ENCODE data around the gene BRI3BP.

Gene BRI3BP, protein sequence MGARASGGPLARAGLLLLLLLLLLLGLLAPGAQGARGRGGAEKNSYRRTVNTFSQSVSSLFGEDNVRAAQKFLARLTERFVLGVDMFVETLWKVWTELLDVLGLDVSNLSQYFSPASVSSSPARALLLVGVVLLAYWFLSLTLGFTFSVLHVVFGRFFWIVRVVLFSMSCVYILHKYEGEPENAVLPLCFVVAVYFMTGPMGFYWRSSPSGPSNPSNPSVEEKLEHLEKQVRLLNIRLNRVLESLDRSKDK

DNA sequence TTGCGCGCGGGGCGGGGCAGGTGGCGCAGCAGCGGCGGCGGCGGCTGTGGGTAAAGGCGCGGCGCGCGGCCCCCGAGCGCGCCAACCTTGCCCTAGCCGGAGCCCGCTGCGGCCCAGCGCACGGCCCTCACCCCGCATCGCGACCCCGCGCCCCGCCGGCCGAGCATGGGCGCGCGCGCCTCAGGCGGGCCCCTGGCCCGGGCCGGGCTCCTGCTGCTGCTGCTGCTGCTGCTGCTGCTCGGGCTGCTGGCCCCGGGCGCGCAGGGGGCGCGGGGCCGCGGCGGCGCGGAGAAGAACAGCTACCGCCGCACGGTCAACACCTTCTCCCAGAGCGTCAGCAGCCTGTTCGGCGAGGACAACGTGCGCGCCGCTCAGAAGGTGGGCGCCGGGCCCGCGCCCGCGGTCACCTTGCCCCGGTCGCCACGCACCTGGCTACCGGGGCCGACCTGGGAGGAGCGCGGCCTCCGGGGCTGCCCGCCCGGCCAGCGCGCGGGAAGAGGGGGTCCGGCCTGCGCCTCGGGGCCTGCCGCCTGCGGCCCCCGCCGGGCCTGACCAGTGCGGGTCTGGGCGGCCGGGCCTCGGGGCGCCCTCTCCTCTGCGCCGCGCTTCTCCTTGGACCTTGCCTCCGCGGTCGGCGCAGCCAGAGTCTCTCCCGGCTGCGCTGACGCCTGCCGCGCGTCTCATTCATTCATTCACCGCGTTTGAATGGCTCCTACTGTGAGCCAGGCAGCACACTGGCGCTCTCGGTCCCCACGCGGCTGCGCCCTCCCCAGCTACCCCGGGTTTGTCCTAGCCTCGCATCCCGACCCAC is at the start of gene BRI3BP:
TSS of gene BRI3BP (plus strand) at position 20 of the 811 bp plus-strand sequence. CDS start at position 166, 146 bp downstream.
- peak; percentile 75 for DNase-seq

DNA sequence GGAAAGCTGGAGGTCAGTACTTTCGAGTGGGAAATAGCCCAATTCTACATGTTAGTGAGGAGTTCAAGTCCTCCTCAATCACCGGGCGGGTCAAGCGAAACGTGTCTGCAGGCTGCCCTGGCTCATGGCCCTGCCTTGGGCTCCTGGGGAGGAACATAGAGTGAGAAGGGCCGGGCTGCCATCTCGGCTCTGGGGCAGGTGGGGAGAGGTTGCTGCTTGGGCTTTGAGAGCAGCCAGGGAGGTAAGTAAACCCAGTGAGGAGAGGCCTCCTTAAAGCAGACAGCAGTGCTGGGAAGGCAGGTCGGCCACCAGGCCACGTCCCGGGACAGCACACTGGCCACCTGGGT is 47.0 kb upstream of the BRI3BP start:
- DNase-seq, result no peak

DNA sequence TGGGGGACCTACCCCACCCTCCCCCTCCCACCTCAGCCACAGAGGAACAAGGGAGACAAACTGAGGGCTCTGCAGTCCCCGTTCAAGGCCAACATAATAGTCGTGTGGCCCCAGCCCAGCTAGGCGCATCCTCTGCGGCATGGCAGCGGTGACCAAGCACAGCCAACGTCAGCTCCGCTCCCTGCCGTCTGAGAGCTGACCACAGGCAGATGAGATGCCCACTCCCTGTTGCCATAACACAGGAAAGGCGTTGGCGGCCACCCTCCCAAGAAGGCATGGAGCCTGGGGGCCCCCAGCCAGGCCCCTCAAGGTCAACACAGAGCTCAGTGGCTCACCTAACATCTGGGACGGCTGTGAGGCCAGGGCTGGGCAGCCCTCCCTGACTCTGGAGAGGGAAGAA is 46.4 kb upstream of the BRI3BP start:
- DNase-seq, result no peak

DNA sequence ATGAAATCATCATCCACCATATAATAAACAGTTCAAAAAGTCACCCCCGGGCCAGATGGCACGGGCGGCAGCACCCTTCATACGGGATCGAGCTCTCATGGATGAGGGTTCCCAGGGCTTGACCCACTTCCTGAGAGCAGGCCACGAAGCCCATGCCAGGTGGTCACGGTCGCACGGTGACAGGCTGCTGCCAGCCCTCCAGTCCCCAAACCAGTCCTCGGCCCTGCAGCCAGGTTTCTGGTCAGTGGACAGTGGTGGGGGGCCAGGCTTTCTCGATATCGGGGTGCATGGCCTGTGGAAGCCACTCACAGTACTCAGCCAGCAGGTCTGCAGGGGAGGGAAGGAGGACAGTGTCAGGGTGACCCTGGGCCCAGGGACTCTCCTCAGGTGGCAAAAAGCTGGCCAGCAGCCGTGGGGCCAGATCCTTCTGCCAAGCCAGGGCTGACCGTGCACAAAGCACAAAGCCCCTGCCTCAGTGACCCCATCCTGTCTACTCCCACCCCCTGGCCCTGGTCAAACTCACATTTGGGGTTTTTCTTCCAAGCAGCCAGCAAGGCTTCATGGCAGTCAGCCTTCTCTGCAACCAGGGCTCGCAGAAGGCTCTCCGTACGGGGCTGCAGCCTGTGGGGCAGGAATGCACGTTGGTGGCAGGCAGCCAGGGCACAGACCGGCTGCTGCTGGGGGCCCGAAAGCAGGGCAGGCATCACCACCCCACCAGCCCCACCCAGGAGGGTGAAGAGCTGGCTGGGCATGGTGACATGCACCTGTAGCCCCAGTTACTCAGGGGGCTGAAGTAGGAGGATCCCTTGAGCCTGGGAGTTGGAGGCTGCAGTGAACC is 45.7 kb upstream of the BRI3BP start:
- no peak for DNase-seq

DNA sequence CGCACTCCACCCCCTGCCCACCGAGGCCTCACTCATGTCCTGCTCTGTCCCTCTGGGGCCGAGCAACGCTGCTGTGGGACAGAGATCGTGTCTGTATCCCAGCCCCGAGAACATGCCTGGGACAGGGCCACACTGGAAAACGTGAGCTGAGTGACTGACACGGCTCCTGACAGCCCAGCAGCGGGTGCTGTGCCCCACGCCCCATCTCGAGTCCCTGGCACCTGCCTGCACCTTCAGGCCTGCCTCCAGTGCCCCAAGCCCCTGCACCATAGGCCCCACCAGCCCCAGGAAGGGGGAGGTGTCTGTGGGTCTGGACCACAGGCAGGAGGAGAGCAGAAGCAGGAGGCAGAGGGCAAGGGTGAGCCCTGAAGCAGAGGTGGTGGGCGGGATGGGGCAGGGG is 44.4 kb upstream of the BRI3BP start:
- no peak for DNase-seq

DNA sequence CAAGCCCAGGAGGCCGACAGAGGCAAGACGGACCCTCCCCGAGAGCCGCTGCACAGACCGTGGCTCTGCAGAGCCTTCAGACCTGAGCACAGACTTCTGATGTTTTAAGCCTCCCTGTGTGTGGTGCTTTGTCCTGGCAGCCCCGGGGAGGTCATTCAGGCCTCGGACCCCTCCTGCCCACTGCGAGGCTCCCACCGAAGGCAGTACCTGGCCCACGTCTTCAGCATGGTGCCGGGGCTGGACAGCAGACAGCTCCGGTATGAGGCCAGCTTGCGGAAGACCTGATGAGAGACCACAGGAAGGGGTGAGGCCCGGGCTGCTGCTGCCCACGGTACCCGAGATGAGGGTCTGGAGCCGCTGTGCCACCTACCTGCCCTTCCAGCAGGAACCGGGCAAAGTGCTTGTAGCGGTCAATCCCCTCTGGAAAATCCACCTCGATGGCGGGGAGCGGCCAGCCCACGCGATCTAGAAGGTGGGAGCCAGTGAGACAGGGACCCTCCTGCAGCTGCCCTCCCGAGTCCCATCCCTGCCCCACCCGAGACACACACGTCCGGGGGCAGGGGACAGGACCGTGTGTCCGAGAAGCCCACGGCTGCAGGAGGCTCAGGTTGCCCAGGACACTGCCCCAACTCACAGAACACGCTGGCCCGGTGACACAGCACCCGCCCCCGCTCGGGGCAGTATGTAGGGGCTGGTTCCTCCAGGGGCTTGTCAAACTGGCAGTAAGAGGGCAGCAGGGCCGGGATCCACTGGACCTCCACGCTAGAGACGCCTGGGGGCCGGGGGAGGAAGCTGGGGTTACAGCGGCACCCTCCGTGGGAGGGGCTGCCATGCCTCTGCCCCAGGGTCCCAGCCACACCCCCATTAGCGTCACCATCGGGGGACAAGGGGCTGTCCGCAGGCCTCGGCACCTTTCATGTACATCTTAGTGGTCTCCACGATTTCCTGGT is 43.4 kb upstream of the BRI3BP start:
- DNase-seq, result no peak

DNA sequence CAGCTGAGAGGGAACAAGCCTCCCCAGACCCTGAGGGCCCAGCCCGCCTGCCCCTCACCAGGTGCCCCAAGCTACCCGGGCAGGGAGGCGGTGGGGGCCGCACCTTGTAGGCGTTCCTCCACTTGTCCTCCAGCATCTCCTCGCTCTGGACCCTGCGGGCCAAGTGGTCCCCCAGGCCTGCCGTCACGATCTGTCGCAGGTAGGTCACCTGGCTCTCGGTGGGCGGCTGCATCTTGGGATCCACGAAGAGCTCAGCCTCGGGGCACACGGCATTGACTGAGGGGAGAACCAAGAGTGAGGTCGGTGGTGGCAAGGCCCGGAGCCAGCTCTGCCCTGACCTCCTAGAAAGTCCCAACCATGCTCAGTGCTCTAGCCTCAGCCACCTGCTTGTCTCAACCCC is 41.1 kb upstream of the BRI3BP start:
- no peak for DNase-seq

DNA sequence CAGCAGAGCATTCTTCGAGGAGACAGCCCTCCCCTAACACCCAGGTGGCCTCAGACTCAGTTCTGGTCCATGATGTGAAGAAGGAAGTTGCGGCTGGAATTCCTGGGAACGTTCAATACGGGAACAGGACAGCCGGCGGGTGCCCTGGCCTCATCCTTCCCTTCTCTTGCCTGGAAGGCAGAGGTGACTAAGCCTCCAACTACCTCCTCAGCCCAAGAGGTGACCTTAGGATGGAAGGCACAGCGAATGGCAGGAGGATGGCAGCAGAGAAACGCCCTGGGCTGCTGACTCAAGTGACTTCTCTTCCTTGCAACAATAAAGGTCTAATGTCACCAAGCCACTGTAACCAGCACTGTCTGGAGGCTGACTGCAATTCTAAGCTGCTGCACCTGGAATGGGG is 40.6 kb upstream of the BRI3BP start:
- DNase-seq, result no peak

DNA sequence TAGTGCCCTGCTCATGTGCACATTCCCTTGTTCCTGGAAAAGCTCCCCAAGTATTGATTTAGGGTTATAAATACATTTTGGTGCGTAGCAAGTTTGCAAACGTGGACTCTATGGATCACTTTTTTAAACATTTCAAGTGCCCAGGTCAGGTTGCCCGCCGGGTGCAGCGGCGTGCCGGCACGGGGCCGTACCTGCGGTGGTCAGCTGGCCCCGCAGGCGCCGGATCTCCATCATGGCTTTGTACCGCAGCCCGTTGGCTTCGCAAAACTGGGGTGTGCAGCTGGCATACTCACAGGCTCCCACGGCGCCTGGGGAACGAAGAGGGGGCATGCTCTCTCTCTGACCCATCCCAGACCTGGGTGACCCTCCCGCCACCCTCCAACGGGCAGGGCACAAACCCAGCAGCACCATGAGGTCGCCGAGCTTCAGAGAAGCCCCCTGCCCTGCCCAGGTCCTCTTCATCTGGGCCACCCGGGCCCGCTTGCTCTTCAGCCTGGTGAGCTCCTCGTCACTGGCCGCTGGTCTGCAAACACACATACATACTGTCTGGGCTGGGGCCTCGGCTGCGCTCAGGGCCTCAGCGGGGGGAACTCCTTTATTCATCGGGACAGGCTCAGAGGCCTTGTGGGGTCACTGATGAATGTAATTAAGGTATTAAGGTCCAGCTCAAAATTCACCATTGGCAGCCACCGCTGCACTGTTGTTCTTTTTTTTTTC is 39.6 kb upstream of the BRI3BP start:
- DNase-seq, result no peak

DNA sequence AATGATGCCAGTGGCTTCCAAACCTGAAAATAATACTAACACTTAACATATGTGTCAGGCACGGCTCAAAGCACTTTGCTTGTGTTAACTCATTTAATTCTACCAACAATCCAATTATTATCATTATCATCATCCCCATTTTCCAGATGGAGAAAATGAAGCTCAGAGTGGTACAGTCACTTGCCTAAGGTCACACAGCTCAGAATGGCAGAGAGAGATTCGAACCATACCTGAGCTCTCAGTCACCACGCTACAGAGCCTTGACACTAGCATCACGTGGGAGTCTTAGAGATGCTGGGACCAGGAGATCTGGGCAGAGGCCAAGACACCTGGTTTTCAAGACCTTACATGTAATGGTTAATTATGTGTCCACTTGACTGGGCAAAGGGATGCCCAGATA is 38.7 kb upstream of the BRI3BP start:
- DNase-seq, result no peak

DNA sequence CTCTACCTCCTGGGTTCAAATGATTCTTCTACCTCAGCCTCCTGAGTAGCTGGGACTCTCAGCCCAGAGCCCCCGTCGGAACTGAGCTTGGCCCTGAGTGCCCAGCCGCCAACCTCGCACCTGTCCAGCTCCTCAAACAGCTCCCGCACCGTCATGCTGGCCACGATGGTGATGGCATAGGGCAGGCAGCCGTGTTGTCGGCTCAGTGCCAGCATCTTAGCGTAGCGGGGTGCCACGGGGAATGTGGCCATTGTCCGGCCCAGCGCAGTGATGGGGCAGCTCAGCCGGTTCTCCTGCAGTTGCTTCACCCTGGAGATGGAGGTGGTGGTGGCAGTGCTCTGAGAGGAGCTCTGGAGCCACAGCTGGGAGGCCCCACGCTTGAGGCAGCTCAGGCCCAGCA is 36.9 kb upstream of the BRI3BP start:
- no peak for DNase-seq

DNA sequence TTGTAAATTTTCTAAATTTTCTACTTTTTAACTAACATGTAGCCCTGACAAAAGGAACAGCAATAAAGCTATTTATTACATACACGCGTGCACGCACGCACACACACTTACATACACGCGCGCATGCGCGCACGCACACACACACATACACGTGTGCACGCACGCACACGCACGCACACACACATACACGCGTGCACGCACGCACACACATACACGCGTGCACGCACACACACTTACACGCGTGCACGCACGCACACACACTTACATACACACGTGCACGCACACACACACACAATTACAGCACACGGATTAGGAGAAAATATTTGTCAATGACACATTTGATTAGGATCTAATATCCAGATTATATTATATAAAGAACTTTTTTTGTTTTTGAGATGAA is 32.4 kb upstream of the BRI3BP start:
- DNase-seq, result no peak

DNA sequence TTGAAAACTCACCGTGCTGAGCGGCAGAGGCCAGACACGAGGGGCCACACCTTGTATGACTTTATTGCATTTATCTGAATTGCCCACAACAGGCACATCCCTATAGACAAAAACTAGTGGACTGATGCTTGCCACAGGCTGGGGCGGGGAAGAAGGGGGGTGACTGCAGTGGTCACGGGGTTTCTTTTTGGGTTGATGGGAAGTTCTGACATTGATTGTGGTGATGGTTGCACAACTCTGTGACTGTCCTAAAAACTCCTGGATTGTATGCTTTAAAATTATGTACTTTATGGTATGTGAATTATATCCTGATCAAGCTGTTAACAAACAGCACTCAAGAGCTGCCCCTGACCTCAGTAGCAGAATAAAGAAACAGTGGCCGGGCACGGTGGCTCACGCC is 30.2 kb upstream of the BRI3BP start:
- no peak for DNase-seq

DNA sequence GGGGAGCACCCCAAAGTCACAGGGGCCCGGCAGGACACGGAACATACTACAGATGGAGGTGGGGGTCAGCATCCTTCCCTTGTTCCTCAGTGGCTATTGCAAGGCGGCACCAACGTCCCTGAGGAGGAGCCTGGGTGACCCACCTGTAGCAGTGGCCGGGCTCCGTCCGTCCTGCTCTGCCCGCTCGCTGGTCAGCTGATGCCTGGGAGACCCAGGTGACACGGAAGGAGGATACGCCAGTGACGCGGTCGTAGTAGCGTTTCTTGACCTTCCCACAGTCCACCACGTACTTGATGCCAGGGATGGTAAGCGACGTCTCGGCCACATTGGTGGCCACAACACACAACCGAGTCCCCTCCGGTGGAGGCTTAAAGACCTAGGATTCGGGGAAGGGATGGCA is 29.2 kb upstream of the BRI3BP start:
- DNase-seq, result no peak

DNA sequence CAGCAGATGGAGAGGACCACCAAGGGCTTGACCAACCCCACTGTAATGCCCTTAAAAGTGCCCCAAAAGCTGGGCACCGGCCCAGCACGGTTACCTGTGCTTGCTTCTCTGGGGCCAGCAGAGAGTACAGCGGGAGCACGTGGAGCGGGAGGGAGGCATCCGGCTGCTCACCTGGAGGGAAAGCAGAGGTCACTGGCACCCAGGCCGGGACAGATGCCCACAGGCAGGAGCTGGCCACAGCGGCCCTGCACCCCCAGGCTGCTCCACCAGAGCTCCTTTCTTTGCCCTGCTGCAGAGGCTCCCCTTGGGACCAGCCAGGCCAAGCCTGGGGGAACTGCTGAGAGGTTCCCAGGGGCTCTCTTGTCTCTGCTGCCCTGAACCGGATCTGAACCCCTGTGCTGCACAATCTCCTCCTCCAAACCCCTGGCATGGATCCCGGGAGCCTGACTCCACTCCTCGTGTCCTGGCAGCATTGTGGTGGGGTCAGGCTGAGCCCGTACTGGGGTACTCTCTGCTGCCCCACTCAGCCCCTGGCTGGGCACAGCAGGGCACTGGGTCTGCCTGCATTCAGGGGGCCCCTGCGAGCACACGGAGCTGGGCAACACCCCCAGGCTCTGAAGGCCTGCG is 28.5 kb upstream of the BRI3BP start:
- no peak for DNase-seq

DNA sequence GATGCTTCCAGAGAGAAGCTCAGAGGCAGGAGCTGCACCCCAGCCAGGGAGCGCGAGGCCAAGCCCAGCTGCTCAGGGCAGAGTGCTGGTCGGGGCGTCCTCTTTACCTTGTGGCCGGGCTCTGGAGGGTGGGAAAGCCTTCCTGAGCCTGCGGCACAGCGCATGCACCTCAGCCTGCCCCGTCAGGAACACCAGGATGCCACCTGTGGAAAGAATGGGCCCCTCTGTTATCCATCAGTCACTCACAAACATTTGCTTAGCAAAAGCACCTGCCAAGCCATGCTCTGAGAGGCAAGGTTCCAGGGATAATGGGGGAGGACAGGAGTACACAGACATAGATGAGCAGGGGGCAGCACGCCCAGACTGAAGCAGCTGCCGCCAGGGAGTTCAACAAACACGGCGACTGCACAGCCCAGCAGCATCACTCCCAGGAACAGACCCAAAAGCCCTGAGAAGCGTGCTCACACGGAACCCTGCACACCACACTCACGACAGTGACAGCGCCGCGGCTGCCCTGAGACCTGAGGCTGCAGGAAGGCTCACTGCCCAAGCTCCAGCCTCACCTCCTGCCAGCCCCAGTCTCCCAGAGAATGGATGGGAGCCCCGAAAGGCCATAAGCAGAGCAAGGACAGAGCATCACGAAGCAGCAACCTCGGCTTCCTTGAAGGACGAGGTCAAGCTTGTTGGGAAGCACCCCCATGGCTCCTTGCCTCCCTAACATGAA is 26.3 kb upstream of the BRI3BP start:
- no peak for DNase-seq

DNA sequence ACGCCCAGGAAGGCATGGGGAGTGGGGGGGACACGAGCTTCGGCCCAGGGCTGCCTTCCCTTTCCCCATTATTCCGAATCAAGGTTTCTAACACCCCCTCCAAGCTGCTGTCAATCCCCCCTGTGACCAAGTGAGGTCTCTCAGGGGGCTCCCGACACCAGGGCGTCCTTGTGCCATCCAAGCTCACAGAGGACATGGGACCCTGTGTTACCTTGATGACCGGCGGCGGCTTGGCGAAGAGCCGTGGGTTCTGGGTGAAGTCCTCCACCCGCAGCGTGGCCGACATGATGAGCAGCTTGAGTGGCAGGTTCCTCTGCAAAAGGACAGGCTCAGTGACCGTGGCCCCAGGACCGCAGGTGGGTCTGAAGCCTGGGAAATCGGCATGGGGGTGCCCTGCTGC is 24.8 kb upstream of the BRI3BP start:
- no peak for DNase-seq

DNA sequence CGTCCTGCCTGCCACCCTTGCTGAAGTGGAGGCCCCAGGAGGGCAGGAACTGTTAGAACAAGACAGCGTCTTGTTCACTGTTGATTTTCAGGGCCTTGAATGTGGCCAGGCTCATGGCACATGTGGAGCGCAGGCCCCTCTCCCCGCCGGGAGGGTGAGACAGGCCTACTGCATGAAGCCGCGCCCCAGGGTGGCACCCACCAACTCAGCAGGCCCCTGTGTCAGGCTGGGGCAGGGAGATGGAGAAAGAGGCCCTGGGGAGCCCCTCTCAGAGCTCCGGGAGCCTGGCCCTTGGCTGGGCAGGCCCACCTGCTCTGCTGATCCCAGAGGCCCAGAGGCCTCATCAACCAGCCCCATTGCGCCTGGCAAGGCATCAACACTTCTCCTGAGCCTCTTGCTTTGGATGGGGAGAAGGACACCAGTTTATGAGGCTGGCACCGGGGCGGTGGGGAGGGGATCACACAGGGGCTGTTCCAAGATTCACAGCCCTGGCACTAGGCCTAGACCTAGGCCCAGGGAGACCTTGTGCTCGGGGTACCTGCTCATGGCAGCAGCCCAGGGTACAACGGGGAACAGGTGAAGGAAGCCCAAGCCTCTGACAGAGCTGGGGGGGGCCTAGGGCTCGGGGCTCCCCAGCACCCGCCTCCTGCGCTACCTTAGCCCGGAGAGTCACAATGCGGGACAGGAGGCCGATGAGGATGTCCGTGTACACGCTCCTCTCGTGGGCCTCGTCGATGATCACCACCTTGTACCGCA is 22.6 kb upstream of the BRI3BP start:
- no peak for DNase-seq

DNA sequence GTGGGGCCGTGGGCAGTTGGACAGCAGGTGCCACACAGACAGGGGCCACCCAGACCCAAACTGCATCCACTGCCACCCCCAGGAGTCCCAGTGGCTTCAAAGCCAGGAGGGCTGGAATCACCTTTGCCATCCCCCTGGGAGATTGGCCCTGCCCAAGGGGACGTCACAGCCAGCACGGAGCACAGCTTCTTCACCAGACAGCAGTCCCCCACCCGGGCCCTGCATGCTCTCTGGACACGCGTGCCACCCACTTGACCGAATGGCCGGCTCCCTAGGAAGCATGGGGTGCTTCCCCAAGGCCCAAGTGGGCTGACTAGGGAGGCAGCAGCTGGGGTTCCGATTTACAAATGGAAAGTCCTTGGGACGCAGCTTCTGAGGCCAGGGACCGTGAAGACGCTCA is 21.8 kb upstream of the BRI3BP start:
- no peak for DNase-seq

DNA sequence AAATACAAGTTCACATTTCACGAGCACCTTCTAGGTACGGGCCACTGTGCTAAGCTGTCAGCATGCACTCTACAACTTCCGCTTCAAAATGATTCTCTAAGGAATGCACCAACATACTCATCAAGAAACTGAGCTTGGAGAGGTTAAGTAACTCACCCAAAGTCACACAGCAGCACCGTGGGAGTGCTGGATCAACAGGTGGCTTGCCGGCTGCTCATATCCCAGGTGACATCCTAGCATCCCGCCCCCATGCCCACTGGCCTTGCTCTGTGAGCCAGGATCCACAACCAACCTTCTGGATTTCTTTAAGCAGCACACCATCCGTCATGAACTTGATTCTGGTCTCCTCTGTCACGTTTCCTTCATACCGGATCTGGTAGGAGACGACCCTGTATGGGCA is 21.2 kb upstream of the BRI3BP start:
- DNase-seq, result no peak
